ENCODE results near the gene ZNF532.

The ZNF532 gene

GRCh38 chr18:58943896-58944295 lies 79.2 kb downstream of the ZNF532 start:
- no peak for TF ChIP-seq CTCF (IDR thresholded peaks at IDR 0.05; ENCODE audit: insufficient read depth, low read length)
- no peak for TF ChIP-seq GABPA (IDR thresholded peaks at IDR 0.05; ENCODE audit: low read depth)
- TF ChIP-seq SPI1 (IDR thresholded peaks at IDR 0.05; ENCODE audit: borderline replicate concordance, low read depth): no peak
- no peak for TF ChIP-seq POLR2AphosphoS5 (IDR thresholded peaks at IDR 0.05; ENCODE audit: low read depth)
- TF ChIP-seq, protein P1, sequence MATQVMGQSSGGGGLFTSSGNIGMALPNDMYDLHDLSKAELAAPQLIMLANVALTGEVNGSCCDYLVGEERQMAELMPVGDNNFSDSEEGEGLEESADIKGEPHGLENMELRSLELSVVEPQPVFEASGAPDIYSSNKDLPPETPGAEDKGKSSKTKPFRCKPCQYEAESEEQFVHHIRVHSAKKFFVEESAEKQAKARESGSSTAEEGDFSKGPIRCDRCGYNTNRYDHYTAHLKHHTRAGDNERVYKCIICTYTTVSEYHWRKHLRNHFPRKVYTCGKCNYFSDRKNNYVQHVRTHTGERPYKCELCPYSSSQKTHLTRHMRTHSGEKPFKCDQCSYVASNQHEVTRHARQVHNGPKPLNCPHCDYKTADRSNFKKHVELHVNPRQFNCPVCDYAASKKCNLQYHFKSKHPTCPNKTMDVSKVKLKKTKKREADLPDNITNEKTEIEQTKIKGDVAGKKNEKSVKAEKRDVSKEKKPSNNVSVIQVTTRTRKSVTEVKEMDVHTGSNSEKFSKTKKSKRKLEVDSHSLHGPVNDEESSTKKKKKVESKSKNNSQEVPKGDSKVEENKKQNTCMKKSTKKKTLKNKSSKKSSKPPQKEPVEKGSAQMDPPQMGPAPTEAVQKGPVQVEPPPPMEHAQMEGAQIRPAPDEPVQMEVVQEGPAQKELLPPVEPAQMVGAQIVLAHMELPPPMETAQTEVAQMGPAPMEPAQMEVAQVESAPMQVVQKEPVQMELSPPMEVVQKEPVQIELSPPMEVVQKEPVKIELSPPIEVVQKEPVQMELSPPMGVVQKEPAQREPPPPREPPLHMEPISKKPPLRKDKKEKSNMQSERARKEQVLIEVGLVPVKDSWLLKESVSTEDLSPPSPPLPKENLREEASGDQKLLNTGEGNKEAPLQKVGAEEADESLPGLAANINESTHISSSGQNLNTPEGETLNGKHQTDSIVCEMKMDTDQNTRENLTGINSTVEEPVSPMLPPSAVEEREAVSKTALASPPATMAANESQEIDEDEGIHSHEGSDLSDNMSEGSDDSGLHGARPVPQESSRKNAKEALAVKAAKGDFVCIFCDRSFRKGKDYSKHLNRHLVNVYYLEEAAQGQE (IDR thresholded peaks at IDR 0.05; ENCODE audit: insufficient replicate concordance, low read depth): no peak
- Histone ChIP-seq H3K27ac (replicated peaks) (no peak overlapping the region), H3K27me3 (ENCODE audit: insufficient read depth, poor library complexity, severe bottlenecking) (peaks cover 5% of the 10 kb centered on the region)

GRCh38 chr18:58947136-58947732 lies 82.6 kb downstream of the ZNF532 start:
- no peak for DNase-seq (ENCODE audit: low read depth in 1 of 2, low spot score in 1 of 2)
- Histone ChIP-seq H3K27ac (replicated peaks) (no peak overlapping the region), H3K27me3 (ENCODE audit: insufficient read depth, poor library complexity, severe bottlenecking) (peaks cover 7% of the 10 kb centered on the region), H3K4me3 (replicated peaks; ENCODE audit: insufficient read depth, low read length) (no peak overlapping the region)
- TF ChIP-seq SPI1 (IDR thresholded peaks at IDR 0.05; ENCODE audit: borderline replicate concordance, low read depth): no peak
- no peak for TF ChIP-seq CTCF (IDR thresholded peaks at IDR 0.05; ENCODE audit: insufficient read depth, low read length)
- TF ChIP-seq GABPA (IDR thresholded peaks at IDR 0.05; ENCODE audit: low read depth): no peak
- TF ChIP-seq POLR2AphosphoS5 (IDR thresholded peaks at IDR 0.05; ENCODE audit: low read depth): no peak
- TF ChIP-seq, protein P1 (IDR thresholded peaks at IDR 0.05; ENCODE audit: insufficient replicate concordance, low read depth): no peak

More at GRCh38 chr18:58943896-58944295, 79.2 kb downstream of the ZNF532 start:
- H3K4me3 ChIP-seq (replicated peaks; ENCODE audit: insufficient read depth, low read length): no peak overlapping the region
- DNase-seq (ENCODE audit: low read depth in 1 of 2, low spot score in 1 of 2): no peak

- H3K27ac ChIP-seq (replicated peaks): no peak overlapping the region
Measured at GRCh38 chr18:58949031-58949430, 84.4 kb downstream of the ZNF532 start.

More at GRCh38 chr18:58949031-58949430, 84.4 kb downstream of the ZNF532 start:
- H3K4me3 ChIP-seq (replicated peaks; ENCODE audit: insufficient read depth, low read length): no peak overlapping the region
- DNase-seq (ENCODE audit: low read depth in 1 of 2, low spot score in 1 of 2): no peak
- TF ChIP-seq SPI1 (IDR thresholded peaks at IDR 0.05; ENCODE audit: borderline replicate concordance, low read depth) (no peak), POLR2AphosphoS5 (IDR thresholded peaks at IDR 0.05; ENCODE audit: low read depth) (no peak), GABPA (IDR thresholded peaks at IDR 0.05; ENCODE audit: low read depth) (no peak), CTCF (IDR thresholded peaks at IDR 0.05; ENCODE audit: insufficient read depth, low read length) (no peak)
- TF ChIP-seq, protein P1 (IDR thresholded peaks at IDR 0.05; ENCODE audit: insufficient replicate concordance, low read depth): no peak
- peaks cover 7% of the 10 kb centered on the region for H3K27me3 ChIP-seq (ENCODE audit: insufficient read depth, poor library complexity, severe bottlenecking)

Measured in HL-60 (cell line).